AG04450 (cell line): ENCODE measurements around the gene FBXO30. TPM values are rescaled to one million over a fixed set of nuclear protein-coding genes. Genes with fewer than 3 reads are reported as not detected.

Source experiments
- CTCF ChIA-PET: fragments of 300-600, 350-600 bp; formaldehyde crosslinking; extraction: SDS; loops from one replicate; lab custom pipeline; 2022; ENCODE audit warnings: antibody characterized with exemption, inconsistent platforms; lab: Charles Lee
- POLR2A ChIA-PET: fragments of 350-600 bp; formaldehyde crosslinking; extraction: SDS; loops from one replicate; lab custom pipeline; 2021; ENCODE audit warnings: antibody characterized with exemption, inconsistent platforms; lab: Yijun Ruan, JAX
- DNase-seq: peaks from one replicate; pipeline ENCODE4 v3.0.0-alpha.2; 2011; ENCODE audit warnings: low read depth, low spot score
- H3K27ac ChIP-seq: one replicate; pipeline ENCODE4 v1.5.1; 2012; ENCODE audit warnings: low read depth, low read length, control low read depth
- H3K27me3 ChIP-seq: one replicate; pipeline ENCODE4 v1.6.0; 2012; ENCODE audit warnings: low read length; ENCODE audit not compliant: control insufficient read depth, insufficient read depth
- H3K4me3 ChIP-seq: 2 replicates; pipeline ENCODE4 v1.5.1; 2011; ENCODE audit warnings: mild to moderate bottlenecking, low read depth, low read length, control low read depth
- H3K9me3 ChIP-seq: 2 replicates; pipeline ENCODE4 v1.5.1; 2012; ENCODE audit warnings: low read length; ENCODE audit not compliant: control insufficient read depth, insufficient read depth
- CTCF ChIP-seq: IDR thresholded peaks from 2 replicates; pipeline ENCODE4 v1.5.1; 2011; ENCODE audit warnings: low read depth, low read length, control low read depth, inconsistent platforms
- polyA plus RNA-seq: library from polyadenylated mRNA; depleted of rRNA; stranded (reverse); fragments of >200 nt; gene quantifications from 2 replicates; pipeline ENCODE4 v1.2.3, GENCODE V29; 2011; rRNA removed

The FBXO30 gene
- polyA plus RNA-seq, 1 experiment = 11.8 TPM

GRCh38 chr6:145745861-145746260 is 68.7 kb downstream of the FBXO30 start:
- H3K9me3 ChIP-seq = no peaks in the 10 kb centered on the region
- no peak overlapping the region for H3K27ac ChIP-seq
- H3K27me3 ChIP-seq = no peaks in the 10 kb centered on the region
- TF ChIP-seq CTCF = no peak
- ChIA-PET POLR2A (no interaction called here), CTCF (no interaction called here)
- DNase-seq = no peak
- no peak overlapping the region for H3K4me3 ChIP-seq

DNA sequence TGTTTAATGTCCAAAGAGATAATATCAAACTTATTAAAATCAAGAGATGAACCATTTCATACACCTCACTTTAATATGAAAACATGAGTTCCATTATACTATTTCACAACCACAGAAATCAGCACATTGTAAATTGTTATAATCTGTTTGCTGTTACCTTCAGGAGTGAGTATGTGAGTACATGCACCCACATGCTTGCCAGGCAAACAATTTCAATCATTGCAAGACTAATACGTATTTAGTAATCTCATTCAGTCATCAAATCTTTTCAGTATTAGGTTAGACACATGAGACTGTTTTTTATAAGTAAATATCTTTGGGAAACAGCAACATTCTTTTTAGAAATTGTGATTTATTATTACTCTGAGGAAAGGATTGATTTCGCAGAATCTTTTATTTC is 70.0 kb downstream of the FBXO30 start:
- Histone ChIP-seq H3K9me3 (no peaks in the 10 kb centered on the region), H3K4me3 (no peak overlapping the region), H3K27me3 (no peaks in the 10 kb centered on the region), H3K27ac (no peak overlapping the region)
- CTCF ChIA-PET = no interaction called here
- TF ChIP-seq CTCF = no peak
- DNase-seq = no peak
- POLR2A ChIA-PET = no interaction called here

Other genes with a start within 250 kb of the FBXO30 start
- gene EPM2A, start 79.3 kb downstream of the FBXO30 start, polyA plus RNA-seq = 4.3 and 5.4 TPM in 2 replicates
- 6.8 and 10.0 TPM in 2 replicates for gene SHPRH, start 149.6 kb upstream of the FBXO30 start, polyA plus RNA-seq
- 0.01 TPM in 2 replicates for gene GRM1, start 214.3 kb upstream of the FBXO30 start, polyA plus RNA-seq